ENCODE data around the gene ADGRA1. TPM values are rescaled to one million over a fixed set of nuclear protein-coding genes. Genes with fewer than 3 reads are reported as not detected.

Gene ADGRA1
- total and polyA plus RNA-seq, 2 experiments from 2014 or later: 0.23 to 0.52 TPM

- Mint-ChIP-seq H3K4me1 (no peaks in the 10 kb centered on the region; the same call in 1 of the 3 replicates), H3K36me3 (ENCODE audit: low read depth) (peaks cover 6% of the 10 kb centered on the region; the same call in 2 of the 3 replicates), H3K4me3 (no peak overlapping the region), H3K9me3 (peaks cover 36% of the 10 kb centered on the region), H3K27ac (no peak overlapping the region), H3K27me3 (ENCODE audit: insufficient read depth, low read depth, poor library complexity) (peaks cover 5% of the 10 kb centered on the region)
- no peak overlapping the region for H3K4me2 ChIP-seq
- H3K4me3 ChIP-seq: no peak overlapping the region
- H2AFZ ChIP-seq: no peak overlapping the region
- TF ChIP-seq EZH2 (IDR thresholded peaks at IDR 0.05; ENCODE audit: low read depth, unreplicated experiment): no peak
- TF ChIP-seq REST (IDR thresholded peaks at IDR 0.05; ENCODE audit: unreplicated experiment): no peak
- no peak for TF ChIP-seq ZNF331 (CRISPR knock-in tag; IDR thresholded peaks at IDR 0.05; ENCODE audit: low read depth)
- no peak for TF ChIP-seq CTCF (conservative IDR thresholded peaks at IDR 0.05; ENCODE audit: low read depth in 2 of 2)
- TF ChIP-seq ETS1 (IDR thresholded peaks at IDR 0.05): no peak
- TF ChIP-seq ZNF114 (CRISPR knock-in tag; IDR thresholded peaks at IDR 0.05): no peak
- no peak for TF ChIP-seq CREB1 (CRISPR knock-in tag; IDR thresholded peaks at IDR 0.05; ENCODE audit: low read depth)
- no peak for TF ChIP-seq POLR2AphosphoS5 (IDR thresholded peaks at IDR 0.05; ENCODE audit: low read depth)
- no peak for TF ChIP-seq EZH2phosphoT487 (IDR thresholded peaks at IDR 0.05; ENCODE audit: unreplicated experiment)
- TF ChIP-seq JUNB (IDR thresholded peaks at IDR 0.05; ENCODE audit: unreplicated experiment): no peak
- H4K20me1 ChIP-seq (replicated peaks; ENCODE audit: insufficient read depth): no peaks in the 10 kb centered on the region
- no peak overlapping the region for H3K27ac ChIP-seq (ENCODE audit: low read depth)
- H3K27me3 ChIP-seq (ENCODE audit: insufficient read depth): no peaks in the 10 kb centered on the region
- ATAC-seq (no peak), DNase-seq (ENCODE audit: low spot score) (no peak)
- H3K79me2 ChIP-seq (replicated peaks; ENCODE audit: insufficient read depth): no peaks in the 10 kb centered on the region
- H3K36me3 ChIP-seq (ENCODE audit: insufficient read depth): no peaks in the 10 kb centered on the region
- no peaks in the 10 kb centered on the region for H3K9me2 ChIP-seq (ENCODE audit: insufficient read depth)
- H3K4me1 ChIP-seq (ENCODE audit: insufficient read depth): no peaks in the 10 kb centered on the region
- no peaks in the 10 kb centered on the region for H3F3A ChIP-seq (replicated peaks; ENCODE audit: low read depth)
Observed at GRCh38 chr10:133109711-133110110, 22.0 kb downstream of the ADGRA1 start.
